Kidney tubule cell (primary cell): ENCODE results near the gene C1orf232.

Experiments used
- DNase-seq: peaks from one replicate; pipeline ENCODE4 v3.0.0-alpha.2; 2018; ENCODE audit warnings: low spot score

Gene C1orf232

GRCh38 chr1:26156285-26157038 lies 12.3 kb downstream of the C1orf232 start:
- no peak for DNase-seq

- DNase-seq = no peak
Measured at GRCh38 chr1:26155370-26156284, 13.1 kb downstream of the C1orf232 start.

GRCh38 chr1:26154750-26155149 lies 14.0 kb downstream of the C1orf232 start:
- no peak for DNase-seq

- DNase-seq = no peak
Measured at GRCh38 chr1:26153966-26154532, 14.7 kb downstream of the C1orf232 start.

GRCh38 chr1:26148887-26149286 lies 19.9 kb downstream of the C1orf232 start:
- DNase-seq = no peak

DNA sequence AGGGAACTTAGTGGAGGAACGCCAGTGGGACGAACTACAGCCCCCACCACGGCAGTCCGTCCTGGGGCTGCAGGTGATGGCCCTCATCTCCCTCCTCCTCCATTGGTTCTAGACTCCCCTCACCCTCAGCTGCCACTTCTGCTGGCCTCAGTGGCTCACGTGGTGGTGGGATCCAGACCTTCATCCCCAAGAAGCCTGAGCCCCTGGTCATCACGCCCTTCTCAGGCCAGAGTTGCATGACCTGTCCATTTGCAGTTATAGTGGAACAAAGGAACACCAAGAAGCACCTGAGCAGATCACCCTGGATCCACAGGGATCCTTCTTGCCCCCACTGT lies 22.8 kb downstream of the C1orf232 start:
- DNase-seq = no peak

GRCh38 chr1:26145041-26145959 lies 23.5 kb downstream of the C1orf232 start:
- peak; percentile 78 for DNase-seq

GRCh38 chr1:26142159-26142558 lies 26.6 kb downstream of the C1orf232 start:
- DNase-seq = no peak

- no peak for DNase-seq
Measured at GRCh38 chr1:26138974-26139558, 29.7 kb downstream of the C1orf232 start.

- DNase-seq = no peak
Measured at GRCh38 chr1:26134466-26134865, 34.3 kb downstream of the C1orf232 start.

GRCh38 chr1:26132834-26133167 lies 36.0 kb downstream of the C1orf232 start:
- DNase-seq = no peak

DNA sequence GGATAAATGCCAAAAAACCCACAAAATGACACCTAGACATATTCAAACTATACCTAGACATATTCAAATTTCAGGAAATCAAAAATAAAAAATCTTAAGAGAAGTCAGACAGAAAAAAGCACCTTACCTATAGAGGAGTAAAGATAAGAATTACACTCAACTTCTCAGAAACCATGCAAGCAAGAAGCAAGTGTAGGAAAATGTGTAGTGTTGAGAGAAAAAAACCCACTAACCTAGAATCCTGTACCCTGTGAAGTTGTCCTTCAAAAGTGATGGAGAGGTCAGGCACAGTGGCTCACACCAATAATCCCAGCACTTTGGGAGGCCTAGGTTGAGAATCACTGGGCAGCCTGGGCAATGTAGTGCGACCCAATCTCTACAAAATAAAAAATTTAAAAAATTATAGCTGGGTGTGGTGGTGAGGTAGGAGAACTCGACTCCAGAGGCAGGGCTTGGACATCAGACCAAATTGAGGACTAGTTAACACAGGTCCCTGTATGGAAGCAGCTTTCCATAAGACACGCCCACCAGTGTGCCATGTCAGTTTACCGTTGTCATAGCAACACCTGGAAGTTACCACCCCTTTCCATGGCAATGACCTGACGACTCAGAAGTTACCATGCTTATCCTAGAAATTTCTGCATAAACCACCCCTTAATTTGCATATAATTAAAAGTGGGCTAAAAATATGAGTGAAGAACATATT lies 36.5 kb downstream of the C1orf232 start:
- DNase-seq = no peak

DNA sequence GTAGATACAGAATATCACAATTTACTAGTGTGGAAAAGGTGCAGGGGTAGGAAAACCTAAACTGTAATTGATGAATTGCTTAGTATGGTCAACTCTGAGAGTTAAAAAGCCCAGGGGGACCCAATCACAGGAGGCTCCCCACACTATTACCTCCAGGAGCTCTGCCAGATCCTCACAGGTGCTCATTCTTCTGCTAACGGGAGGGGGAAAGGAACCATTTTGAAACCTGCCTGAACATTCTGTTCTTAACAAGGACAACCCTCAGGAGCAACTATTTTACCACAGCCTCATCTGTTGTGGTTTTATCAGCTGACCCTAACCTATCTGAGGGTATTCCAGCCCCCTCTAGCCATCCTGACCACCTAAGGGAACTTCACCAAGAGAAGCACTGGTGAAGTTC lies 38.1 kb downstream of the C1orf232 start:
- no peak for DNase-seq

DNA sequence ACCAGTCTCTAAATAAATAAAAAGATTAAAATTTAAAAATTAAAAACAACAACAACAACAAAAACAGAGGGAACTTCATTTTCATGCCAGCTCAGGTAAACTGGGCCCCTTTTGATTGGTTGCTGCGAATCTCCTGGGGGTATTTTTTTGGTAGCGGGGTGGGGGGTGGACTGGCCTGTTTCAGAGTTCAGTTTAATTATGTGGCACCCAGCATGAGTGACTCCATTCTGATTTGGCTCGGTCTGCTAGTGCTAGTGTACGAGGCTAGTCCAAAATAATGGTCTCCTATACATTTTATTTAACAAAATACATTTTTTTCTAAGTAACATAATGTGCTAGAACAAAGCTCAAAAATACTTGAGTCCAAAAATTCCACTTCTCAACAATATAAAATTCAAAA lies 39.0 kb downstream of the C1orf232 start:
- DNase-seq = no peak

DNA sequence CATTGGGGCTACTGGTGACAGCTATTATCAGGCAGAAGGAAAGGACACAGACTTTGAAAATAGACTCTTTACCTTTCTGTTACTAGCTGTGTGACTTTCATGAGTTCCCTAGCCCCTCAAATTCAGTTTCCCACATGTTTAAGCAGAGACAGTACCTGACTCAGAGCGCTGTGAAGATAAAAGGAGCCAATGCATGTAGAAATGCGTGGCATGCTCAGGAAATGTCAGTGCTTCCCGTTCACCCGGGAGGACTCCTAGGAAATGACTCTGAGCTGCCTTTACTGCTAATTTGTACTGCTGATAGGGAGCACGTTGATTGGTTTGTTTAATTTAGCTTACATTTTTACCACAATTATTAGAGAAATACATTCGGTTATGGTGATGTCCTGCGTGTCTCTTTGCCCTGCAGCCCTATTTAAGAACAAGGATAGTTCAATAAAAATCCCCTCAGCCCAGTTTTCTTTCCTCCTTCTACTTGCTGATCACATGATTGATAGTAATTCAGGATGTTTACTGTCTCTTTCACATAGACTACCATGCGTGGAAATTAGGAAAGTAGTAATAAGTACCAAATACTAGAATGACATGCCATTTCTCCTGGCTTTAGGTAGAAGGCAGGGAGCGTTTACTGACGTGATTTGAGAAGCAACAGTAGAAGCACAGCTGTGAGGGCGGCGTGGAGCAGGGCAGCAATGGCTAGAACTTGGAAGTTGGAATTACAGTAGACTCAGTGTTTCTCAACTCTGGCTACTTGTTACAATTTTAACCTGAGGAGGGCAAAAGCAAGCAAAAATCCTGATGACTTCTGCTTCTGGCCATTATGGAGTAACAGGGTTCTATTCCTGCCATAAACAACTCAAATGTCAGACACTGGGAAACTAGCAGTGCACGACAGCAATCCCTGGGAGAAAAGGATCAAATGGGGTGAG lies 41.3 kb downstream of the C1orf232 start:
- DNase-seq = no peak

GRCh38 chr1:26126321-26127084 lies 42.3 kb downstream of the C1orf232 start:
- DNase-seq = peak; percentile 30

DNA sequence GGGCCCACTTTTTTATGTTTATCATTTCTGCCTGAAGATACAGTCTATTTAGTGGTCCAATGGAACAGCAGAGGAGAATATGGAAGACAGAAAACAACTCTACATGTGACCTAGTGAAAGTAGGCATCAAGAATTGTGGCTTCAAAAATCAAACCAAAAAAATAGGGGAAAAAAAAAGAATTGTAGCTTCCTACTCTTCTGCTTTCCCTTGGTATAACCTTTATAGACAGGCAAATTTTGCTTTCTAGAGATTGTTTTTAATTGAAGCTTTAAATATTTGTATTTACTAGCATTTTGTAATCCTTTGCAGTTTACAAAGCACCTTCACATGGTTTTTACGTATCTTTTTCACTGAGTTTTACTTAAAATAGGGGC lies 42.8 kb downstream of the C1orf232 start:
- DNase-seq = no peak

GRCh38 chr1:26125382-26125781 lies 43.4 kb downstream of the C1orf232 start:
- DNase-seq = no peak
